ENCODE data around the gene MOB1B. TPM values are rescaled to one million over a fixed set of nuclear protein-coding genes. Genes with fewer than 3 reads are reported as not detected.

Gene MOB1B
- total RNA-seq, 1 experiment from 2014 or later, result 33.2 TPM

- TF ChIP-seq ATF3 (IDR thresholded peaks at IDR 0.05) (no peak), SRF (IDR thresholded peaks at IDR 0.05; ENCODE audit: low read depth) (no peak), ZBTB33 (IDR thresholded peaks at IDR 0.05; ENCODE audit: extremely low read depth, insufficient replicate concordance, low read length) (no peak), RAD21 (IDR thresholded peaks at IDR 0.05; ENCODE audit: low read depth) (no peak), EZH2 (IDR thresholded peaks at IDR 0.05) (no peak), POLR2AphosphoS5 (IDR thresholded peaks at IDR 0.05; ENCODE audit: low read depth, low read length) (no peak), SP1 (IDR thresholded peaks at IDR 0.05; ENCODE audit: low read depth) (no peak), SIN3A (IDR thresholded peaks at IDR 0.05; ENCODE audit: low read depth) (no peak), EZH2phosphoT487 (IDR thresholded peaks at IDR 0.05; ENCODE audit: borderline replicate concordance) (no peak), CBX3 (IDR thresholded peaks at IDR 0.05; ENCODE audit: low read depth) (no peak), FOSL1 (IDR thresholded peaks at IDR 0.05; ENCODE audit: low read depth) (no peak), ZFX (IDR thresholded peaks at IDR 0.05) (no peak), CTCF (IDR thresholded peaks at IDR 0.05 in 2 of 3, conservative IDR thresholded peaks at IDR 0.05 in 1 of 3; ENCODE audit: borderline replicate concordance in 1 of 3, insufficient read depth in 1 of 3, low read depth in 2 of 3, low read length in 2 of 3) (no peak), JUND (IDR thresholded peaks at IDR 0.05) (no peak), ELF1 (IDR thresholded peaks at IDR 0.05; ENCODE audit: borderline replicate concordance, low read depth) (no peak), CEBPB (IDR thresholded peaks at IDR 0.05; ENCODE audit: low read depth) (no peak)
- ATAC-seq (no peak), DNase-seq (ENCODE audit: low read depth, low spot score) (no peak)
- ChIA-PET RAD21 (ENCODE audit: low non-redundant PET in 1 of 2, low total read pairs in 2 of 2, uncharacterized antibody in 2 of 2, unreplicated experiment in 2 of 2) (no interaction called here), CTCF (no interaction called here), POLR2A (no interaction called here)
- Histone ChIP-seq H3K4me2 (ENCODE audit: low read length) (no peak overlapping the region), H3K9ac (ENCODE audit: low read length) (no peak overlapping the region), H3K4me3 (replicated peaks in 1 of 2; ENCODE audit: low read depth in 1 of 2, low read length in 2 of 2) (no peak overlapping the region), H2AFZ (ENCODE audit: low read depth, low read length, poor library complexity, severe bottlenecking) (no peak overlapping the region), H3K4me1 (ENCODE audit: control insufficient read depth in 1 of 2, insufficient read depth in 2 of 2, low read length in 2 of 2) (no peaks in the 10 kb centered on the region), H3K27me3 (ENCODE audit: insufficient read depth, low read length) (no peaks in the 10 kb centered on the region), H4K20me1 (ENCODE audit: insufficient read depth) (0 out of 2 replicates have a peak, but pooled peaks cover under 1% of the 10 kb centered on the region), H3K27ac (ENCODE audit: low read depth, low read length) (no peak overlapping the region), H3K9me3 (ENCODE audit: control insufficient read depth in 1 of 2, insufficient read depth in 1 of 2, low read depth in 1 of 2, low read length in 2 of 2) (no peaks in the 10 kb centered on the region), H3K79me2 (ENCODE audit: insufficient read depth, low read length) (peaks cover 24% of the 10 kb centered on the region; the same call in 1 of the 2 replicates), H3K36me3 (ENCODE audit: control insufficient read depth in 1 of 2, insufficient read depth in 2 of 2, low read length in 2 of 2) (no peaks in the 10 kb centered on the region), H3K9me2 (ENCODE audit: insufficient read depth) (no peaks in the 10 kb centered on the region)
- intact Hi-C loops (cut with micrococcal nuclease), result loop anchor here (10.0 kb wide), 1 partner anchor 933 kb away; no protein-coding TSS in a partner anchor
- BruUV-seq (replicated peaks), result no TSS peak
Measured at GRCh38 chr4:70931347-70931746, 29.2 kb downstream of the MOB1B start.

Data from HCT116 (cell line).